ENCODE data around the gene HOXB4. TPM values are rescaled to one million over a fixed set of nuclear protein-coding genes. Genes with fewer than 3 reads are reported as not detected.

The HOXB4 gene
- total RNA-seq, 1 experiment from 2014 or later = 0.21 TPM

DNA sequence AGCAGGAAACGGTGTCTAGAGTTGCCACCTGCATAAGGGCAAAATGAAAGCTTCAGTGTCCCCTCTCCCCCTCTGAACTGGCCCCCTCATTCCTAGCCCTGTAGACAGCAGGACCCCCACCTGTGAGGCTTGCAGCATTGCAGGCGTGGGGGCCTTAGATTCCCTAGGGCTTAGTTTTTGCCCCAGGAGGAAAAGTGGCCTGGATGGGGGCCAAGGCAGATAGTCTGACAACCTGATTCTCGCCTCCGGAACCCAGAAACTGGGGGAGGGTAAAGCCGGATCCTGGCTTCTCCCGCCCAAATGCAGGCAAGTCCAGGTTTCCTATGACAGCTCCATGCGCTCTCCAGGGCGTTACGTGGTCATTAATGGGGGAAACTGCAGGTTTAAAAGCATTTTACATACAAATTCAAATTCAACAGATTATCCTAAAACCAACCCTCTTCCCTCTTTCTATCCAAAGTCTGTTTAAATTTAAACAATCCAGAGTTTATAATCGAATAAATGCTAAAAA, 27.3 kb upstream of the HOXB4 start:
- CTCF ChIA-PET = interaction anchor here (1.6 kb wide), 1 partner anchor 9 kb away, joined by 4 read pairs; no protein-coding TSS in a partner anchor
- H3K27ac Mint-ChIP-seq (ENCODE audit: low read depth, unreplicated experiment) = no peak overlapping the region
- peaks cover 88% of the 10 kb centered on the region for H3K27me3 Mint-ChIP-seq (ENCODE audit: insufficient read depth, unreplicated experiment)
- H3K4me3 Mint-ChIP-seq (ENCODE audit: unreplicated experiment) = no peak overlapping the region
- peaks cover 5% of the 10 kb centered on the region for H3K4me1 Mint-ChIP-seq (ENCODE audit: insufficient read depth, unreplicated experiment)
- BruUV-seq (replicated peaks) = no TSS peak
- TF ChIP-seq, protein P1, sequence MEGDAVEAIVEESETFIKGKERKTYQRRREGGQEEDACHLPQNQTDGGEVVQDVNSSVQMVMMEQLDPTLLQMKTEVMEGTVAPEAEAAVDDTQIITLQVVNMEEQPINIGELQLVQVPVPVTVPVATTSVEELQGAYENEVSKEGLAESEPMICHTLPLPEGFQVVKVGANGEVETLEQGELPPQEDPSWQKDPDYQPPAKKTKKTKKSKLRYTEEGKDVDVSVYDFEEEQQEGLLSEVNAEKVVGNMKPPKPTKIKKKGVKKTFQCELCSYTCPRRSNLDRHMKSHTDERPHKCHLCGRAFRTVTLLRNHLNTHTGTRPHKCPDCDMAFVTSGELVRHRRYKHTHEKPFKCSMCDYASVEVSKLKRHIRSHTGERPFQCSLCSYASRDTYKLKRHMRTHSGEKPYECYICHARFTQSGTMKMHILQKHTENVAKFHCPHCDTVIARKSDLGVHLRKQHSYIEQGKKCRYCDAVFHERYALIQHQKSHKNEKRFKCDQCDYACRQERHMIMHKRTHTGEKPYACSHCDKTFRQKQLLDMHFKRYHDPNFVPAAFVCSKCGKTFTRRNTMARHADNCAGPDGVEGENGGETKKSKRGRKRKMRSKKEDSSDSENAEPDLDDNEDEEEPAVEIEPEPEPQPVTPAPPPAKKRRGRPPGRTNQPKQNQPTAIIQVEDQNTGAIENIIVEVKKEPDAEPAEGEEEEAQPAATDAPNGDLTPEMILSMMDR (IDR thresholded peaks at IDR 0.05; ENCODE audit: unreplicated experiment) = no peak
- no peaks in the 10 kb centered on the region for H3K36me3 Mint-ChIP-seq (ENCODE audit: insufficient read depth, unreplicated experiment)
- intact Hi-C loops (cut with micrococcal nuclease) = no loop called here
- POLR2A ChIA-PET = no interaction called here
- H3K9me3 Mint-ChIP-seq (ENCODE audit: unreplicated experiment) = no peaks in the 10 kb centered on the region
- DNase-seq (ENCODE audit: unreplicated experiment) = no peak

DNA sequence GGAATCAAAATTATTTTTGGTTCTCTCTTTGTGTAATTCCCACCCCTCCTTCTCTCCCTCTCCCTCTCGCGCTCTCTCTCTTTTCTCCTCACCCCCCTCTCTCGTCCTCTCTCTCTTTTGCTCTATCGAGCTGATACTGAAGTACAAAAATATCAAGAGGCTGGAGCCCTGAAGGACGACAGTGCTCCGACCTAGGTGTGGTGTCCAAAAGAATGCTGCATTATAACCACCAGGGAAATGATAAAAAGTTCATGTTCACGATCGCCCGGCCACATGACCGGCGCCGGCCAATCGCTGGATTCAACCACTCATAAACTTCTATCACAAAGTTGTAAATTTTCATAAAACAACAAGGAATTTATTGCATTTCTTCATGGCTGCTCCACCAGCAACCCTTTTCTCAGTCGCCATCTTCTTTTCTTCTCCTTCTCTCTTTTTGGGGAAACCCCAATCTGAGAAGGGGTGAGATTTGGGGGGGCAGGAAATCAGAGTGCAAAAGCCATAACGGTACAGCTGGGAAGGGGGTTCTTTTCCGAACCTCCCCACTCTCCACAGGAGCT, 26.7 kb upstream of the HOXB4 start, which contains the start of gene HOXB6:
Gene HOXB6 (minus strand): TSS at position 217 of the 560 bp plus-strand sequence. CDS start 6,836 bp downstream, outside the sequence.
- no peak for DNase-seq (ENCODE audit: unreplicated experiment)
- Mint-ChIP-seq H3K4me3 (ENCODE audit: unreplicated experiment) (no peak within 1 kb of the TSS), H3K4me1 (ENCODE audit: insufficient read depth, unreplicated experiment) (peaks cover 5% of the 10 kb centered on the region), H3K9me3 (ENCODE audit: unreplicated experiment) (no peaks in the 10 kb centered on the region), H3K36me3 (ENCODE audit: insufficient read depth, unreplicated experiment) (no peaks in the 10 kb centered on the region), H3K27me3 (ENCODE audit: insufficient read depth, unreplicated experiment) (peaks cover 91% of the 10 kb centered on the region), H3K27ac (ENCODE audit: low read depth, unreplicated experiment) (no peak within 1 kb of the TSS)
- no TSS peak for BruUV-seq (replicated peaks)
- ChIA-PET POLR2A (no interaction called here), CTCF (interaction anchor here (0.7 to 1.6 kb wide), 2 partner anchors 10 kb away, joined by 4 read pairs; no protein-coding TSS in a partner anchor)
- TF ChIP-seq, protein P1 (IDR thresholded peaks at IDR 0.05; ENCODE audit: unreplicated experiment) = no peak
- intact Hi-C loops (cut with micrococcal nuclease) = no loop called here

DNA sequence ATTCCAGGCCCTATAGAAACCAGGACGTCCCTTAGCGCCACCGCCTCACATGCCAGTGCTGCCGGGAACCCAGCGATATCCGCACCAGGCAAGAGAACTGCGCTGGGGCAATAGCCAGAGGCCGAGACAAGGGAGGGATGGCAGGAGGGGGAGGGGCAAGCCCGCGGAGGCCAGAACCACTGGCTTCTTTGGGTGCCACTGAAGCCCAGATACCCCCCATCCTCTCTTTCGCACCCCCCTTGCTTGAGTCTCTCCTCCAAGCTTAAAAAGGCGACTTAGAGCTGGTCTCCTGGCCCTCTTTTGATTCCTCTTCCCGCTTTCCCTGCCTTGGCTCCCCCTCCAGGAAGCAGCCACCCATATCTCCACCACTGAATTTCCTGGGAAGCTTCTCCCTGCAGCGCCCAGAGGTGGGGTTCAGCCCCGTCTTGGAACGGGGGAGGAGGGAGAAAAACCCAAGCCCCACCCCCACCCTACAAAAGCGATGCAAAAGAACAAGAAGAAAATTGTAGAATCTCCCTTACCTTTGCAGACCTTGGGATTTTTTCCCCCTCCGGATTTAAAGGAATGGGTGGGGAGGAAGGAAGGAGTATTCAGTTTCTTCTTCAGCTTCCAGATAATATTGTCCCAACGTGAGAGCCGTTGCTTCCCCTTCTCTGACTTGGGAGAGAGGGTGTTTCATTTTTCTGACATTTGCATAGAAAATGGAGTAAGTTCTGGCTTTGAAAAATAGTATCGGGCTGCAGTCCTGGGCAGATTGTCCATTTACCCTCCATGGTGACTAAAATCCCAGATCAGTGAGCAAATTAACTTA, 26.0 kb upstream of the HOXB4 start:
- BruUV-seq (replicated peaks) = no TSS peak
- Mint-ChIP-seq H3K4me3 (ENCODE audit: unreplicated experiment) (no peak overlapping the region), H3K4me1 (ENCODE audit: insufficient read depth, unreplicated experiment) (peaks cover 5% of the 10 kb centered on the region), H3K36me3 (ENCODE audit: insufficient read depth, unreplicated experiment) (no peaks in the 10 kb centered on the region), H3K27ac (ENCODE audit: low read depth, unreplicated experiment) (no peak overlapping the region), H3K9me3 (ENCODE audit: unreplicated experiment) (no peaks in the 10 kb centered on the region), H3K27me3 (ENCODE audit: insufficient read depth, unreplicated experiment) (peaks cover 91% of the 10 kb centered on the region)
- ChIA-PET CTCF (interaction anchor here (0.7 kb wide), 1 partner anchor 9 kb away, joined by 4 read pairs; no protein-coding TSS in a partner anchor), POLR2A (no interaction called here)
- DNase-seq (ENCODE audit: unreplicated experiment) = no peak
- TF ChIP-seq, protein P1 (IDR thresholded peaks at IDR 0.05; ENCODE audit: unreplicated experiment) = no peak
- intact Hi-C loops (cut with micrococcal nuclease) = no loop called here
